ENCODE measurements around the gene CDCA5.
A peak's percentile ranks its signal among the peaks of the same experiment; 100 is the strongest.

The CDCA5 gene

GRCh38 chr11:65083834-65084597, at the start of gene CDCA5, which contains the start of gene ZFPL1:
Gene CDCA5 (minus strand): TSS chr11:65084040. CDS start chr11:65083978, 62 bp downstream.
Gene ZFPL1 (plus strand): TSS chr11:65084222. CDS start chr11:65084699, 477 bp downstream.
- DNase-seq (ENCODE audit: low read depth), result peak; percentile 96
- TF ChIP-seq CTCF (conservative IDR thresholded peaks at IDR 0.05; ENCODE audit: low read length), result no peak
- peak within 1 kb of the TSS; percentile 97 for H3K4me3 ChIP-seq (ENCODE audit: low read length)

- DNase-seq (ENCODE audit: low read depth), result no peak
- peak overlapping the region; percentile 94 for H3K4me3 ChIP-seq (ENCODE audit: low read length)
- no peak for TF ChIP-seq CTCF (conservative IDR thresholded peaks at IDR 0.05; ENCODE audit: low read length)
Measured at GRCh38 chr11:65132988-65133700, 49.3 kb upstream of the CDCA5 start.

GRCh38 chr11:65132238-65132987, 48.6 kb upstream of the CDCA5 start:
- DNase-seq (ENCODE audit: low read depth), result no peak
- TF ChIP-seq CTCF (conservative IDR thresholded peaks at IDR 0.05; ENCODE audit: low read length), result no peak
- peak overlapping the region; percentile 94 for H3K4me3 ChIP-seq (ENCODE audit: low read length)

- TF ChIP-seq CTCF (conservative IDR thresholded peaks at IDR 0.05; ENCODE audit: low read length), result no peak
- H3K4me3 ChIP-seq (ENCODE audit: low read length), result no peak overlapping the region
- DNase-seq (ENCODE audit: low read depth), result no peak
Measured at GRCh38 chr11:65131895-65132237, 48.0 kb upstream of the CDCA5 start.

- DNase-seq (ENCODE audit: low read depth), result no peak
- no peak overlapping the region for H3K4me3 ChIP-seq (ENCODE audit: low read length)
- TF ChIP-seq CTCF (conservative IDR thresholded peaks at IDR 0.05; ENCODE audit: low read length), result no peak
Measured at GRCh38 chr11:65131417-65131776, 47.6 kb upstream of the CDCA5 start.

GRCh38 chr11:65130631-65131416, 47.0 kb upstream of the CDCA5 start:
- no peak for TF ChIP-seq CTCF (conservative IDR thresholded peaks at IDR 0.05; ENCODE audit: low read length)

More at GRCh38 chr11:65130631-65131416, 47.0 kb upstream of the CDCA5 start:
- H3K4me3 ChIP-seq (ENCODE audit: low read length), result no peak overlapping the region
- DNase-seq (ENCODE audit: low read depth), result no peak
